ENCODE results near the gene DOCK10.

GRCh38 chr2:224944707-224945547, 97.3 kb downstream of the DOCK10 start:
- TF ChIP-seq CTCF (conservative IDR thresholded peaks at IDR 0.05) (no peak), EZH2 (IDR thresholded peaks at IDR 0.05; ENCODE audit: low read depth) (no peak)

All from PC-9 (cell line).